K562 (cell line): ENCODE data around the gene GGACT. TPM values are rescaled to one million over a fixed set of nuclear protein-coding genes. Genes with fewer than 3 reads are reported as not detected.

Experiments used
- ATAC-seq: fragments of 200-7000 bp; cut with Tn5 transposase; 3 replicates; pipeline ENCODE4 v1.9.1; 2020; ENCODE audit warnings: moderate library complexity
- BruUV-seq: library from RNA; stranded (reverse); fragments of 400-500 nt; replicated peaks from 2 replicates; lab custom pipeline; 2021; lab: Mats Ljungman, UMichigan
- CTCF ChIA-PET: fragments of 300-600 bp; formaldehyde crosslinking; extraction: SDS; loops from one replicate; lab custom pipeline; 2021; ENCODE audit warnings: low intra/inter-chr PET ratio; lab: Yijun Ruan, JAX
- POLR2A ChIA-PET: fragments of 300-600, 350-650 bp; sonication (Branson Sonifier 250); formaldehyde crosslinking; extraction: SDS; loops from one replicate; lab custom pipeline; 2021; ENCODE audit warnings: antibody characterized with exemption, inconsistent platforms; lab: Yijun Ruan, JAX
- DNase-seq, 4 experiments: peaks; one replicate each; pipeline versions ENCODE4 v3.0.0 to v3.0.0-alpha.2; 2011 to 2018; ENCODE audit warnings: low spot score in 3 of 4, mixed read lengths in 3 of 4; ENCODE audit errors: extremely low read depth in 1 of 4
- FAIRE-seq: peaks from 2 replicates; lab custom pipeline; 2011; peaks lifted over from hg19 to GRCh38; lab: Jason Lieb, UNC
- H2AFZ ChIP-seq: 2 replicates; pipeline ENCODE4 v1.6.0; 2011; ENCODE audit warnings: low read depth, low read length, control low read depth, inconsistent platforms
- H3K27ac ChIP-seq: fragments of 200-600 bp; 3 replicates; pipeline ENCODE4 v1.8.0; 2011; ENCODE audit warnings: low read depth, mild to moderate bottlenecking, control low read depth, inconsistent platforms, low read length, moderate library complexity, mixed read lengths; ENCODE audit errors: extremely low read depth
- H3K27me3 ChIP-seq, 2 experiments: fragments of 300-600 bp in 1 of 2; 2 replicates in 1 of 2; 3 replicates in 1 of 2; pipeline versions ENCODE4 v1.6.0 to v1.8.0; 2011; ENCODE audit warnings: inconsistent platforms in 2 of 2, low read length in 2 of 2, mild to moderate bottlenecking in 1 of 2, mixed read lengths in 1 of 2, moderate library complexity in 1 of 2; ENCODE audit not compliant: control insufficient read depth in 2 of 2, insufficient read depth in 2 of 2
- H3K36me3 ChIP-seq: fragments of 300-600 bp; 3 replicates; pipeline ENCODE4 v1.8.0; 2011; ENCODE audit warnings: mild to moderate bottlenecking, low read length, inconsistent platforms; ENCODE audit not compliant: control insufficient read depth, insufficient read depth
- H3K4me1 ChIP-seq, 2 experiments: fragments of 200-600 bp in 1 of 2; replicated peaks in 1 of 2; 2 replicates in 1 of 2; 3 replicates in 1 of 2; pipeline versions ENCODE4 v1.5.1 to v1.8.0; 2011; ENCODE audit warnings: inconsistent platforms in 2 of 2, low read length in 2 of 2, mild to moderate bottlenecking in 1 of 2, mixed read lengths in 1 of 2, moderate library complexity in 1 of 2; ENCODE audit not compliant: control insufficient read depth in 2 of 2, insufficient read depth in 2 of 2
- H3K4me2 ChIP-seq: 2 replicates; pipeline ENCODE4 v1.6.1; 2011; ENCODE audit warnings: low read length, control low read depth, inconsistent platforms, mixed read lengths; ENCODE audit not compliant: insufficient read depth
- H3K4me3 ChIP-seq: fragments of 200-600 bp; sonication (generic), shearing (Covaris generic); 2 replicates; pipeline ENCODE4 v1.5.1; 2016; ENCODE audit warnings: control low read depth, inconsistent platforms
- H3K79me2 ChIP-seq: fragments of 200-600 bp; 3 replicates; pipeline ENCODE4 v1.8.0; 2011; ENCODE audit warnings: low read length, inconsistent platforms; ENCODE audit not compliant: control insufficient read depth, insufficient read depth
- H3K9ac ChIP-seq, 2 experiments: 2 replicates each; pipeline versions ENCODE4 v1.6.0 to v1.6.1; 2011; ENCODE audit warnings: low read depth in 2 of 2, low read length in 2 of 2, control low read depth in 1 of 2, inconsistent platforms in 1 of 2, mild to moderate bottlenecking in 1 of 2, mixed read lengths in 1 of 2; ENCODE audit not compliant: insufficient read depth in 1 of 2
- H3K9me1 ChIP-seq: one replicate; pipeline ENCODE4 v1.6.0; 2011; ENCODE audit warnings: inconsistent platforms, mild to moderate bottlenecking, low read length, moderate library complexity; ENCODE audit not compliant: control insufficient read depth, insufficient read depth
- H3K9me3 ChIP-seq: replicated peaks from 2 replicates; pipeline ENCODE4 v1.5.1; 2011; ENCODE audit warnings: low read depth, low read length, inconsistent platforms; ENCODE audit not compliant: control insufficient read depth, insufficient read depth
- H4K20me1 ChIP-seq: replicated peaks from 2 replicates; pipeline ENCODE4 v1.6.1; 2011; ENCODE audit warnings: low read length, inconsistent platforms, mixed read lengths; ENCODE audit not compliant: control insufficient read depth, insufficient read depth
- ELF4 ChIP-seq: fragments of 450-650 bp; formaldehyde crosslinking; IDR thresholded peaks from 2 replicates; pipeline ENCODE4 v1.4.0; 2022; ENCODE audit warnings: missing genetic modification characterization
- PML ChIP-seq: IDR thresholded peaks from 2 replicates; pipeline ENCODE4 v1.6.1; 2012; ENCODE audit warnings: low read length, inconsistent platforms
- ZC3H8 ChIP-seq: fragments of 450-650 bp; IDR thresholded peaks from 2 replicates; pipeline ENCODE4 v1.6.1; 2017
- ZNF518B ChIP-seq: fragments of 250-450 bp; sonication (Bioruptor Pico); IDR thresholded peaks from 2 replicates; pipeline ENCODE4 v1.5.0; 2021; ENCODE audit warnings: mild to moderate bottlenecking, moderate library complexity
- ZNF696 ChIP-seq: fragments of 250-450 bp; sonication (Bioruptor Pico); conservative IDR thresholded peaks from 2 replicates; pipeline ENCODE4 v1.4.0; 2020; ENCODE audit warnings: mild to moderate bottlenecking, moderate library complexity
- ZNF778 ChIP-seq: fragments of 450-650 bp; formaldehyde crosslinking; IDR thresholded peaks from 2 replicates; pipeline ENCODE4 v1.4.0; 2020; ENCODE audit warnings: mild to moderate bottlenecking, moderate library complexity
- WGBS: fragments of 100-300 bp; shearing (Covaris generic); methylation state at CpG from one replicate; pipeline ENCODE4 v1.1.6; 2016; ENCODE audit warnings: low coverage, mixed read lengths; ENCODE audit not compliant: insufficient coverage; ENCODE audit errors: missing lambda C conversion rate; 5-methylcytosine and 5-hydroxymethylcytosine counted together
- in situ Hi-C: fragments of 300-500 bp; cut with MboI; formaldehyde crosslinking; loops from 4 replicates; pipeline ENCODE4 v1.15.0; 2018; ENCODE audit warnings: inconsistent platforms, mixed read lengths
- intact Hi-C: fragments of 100-400 bp; cut with micrococcal nuclease; formaldehyde crosslinking; loops from 2 replicates; pipeline ENCODE4 v1.14.2; 2022
- polyA plus RNA-seq, 8 experiments: library from polyadenylated mRNA; depleted of rRNA in 4 of 8; stranded (reverse) in 5 of 8; unstranded in 3 of 8; fragments of >200 nt; fragmentation: Nextera tagmentation in 2 of 8; fragmentation: Illumina TruSeq in 1 of 8; extraction: Ambion mirVana in 2 of 8; extraction: Trizol in 1 of 8; gene quantifications; 2 replicates each; pipeline versions ENCODE4 v1.2.1 to v1.2.3, GENCODE V29; 2011 to 2014; ENCODE audit warnings: inconsistent platforms in 1 of 8, missing spikeins in 1 of 8
- total RNA-seq, 7 experiments: library from RNA; depleted of rRNA in 6 of 7; stranded (reverse); fragments of >200 nt in 6 of 7; fragmentation: Illumina TruSeq in 2 of 7; extraction: Trizol in 2 of 7; gene quantifications; 2 replicates each; pipeline versions ENCODE4 v1.2.1 to v1.2.3, GENCODE V29; 2011 to 2021; ENCODE audit warnings: low replicate concordance in 1 of 7

The GGACT gene
- total and polyA plus RNA-seq, 9 of the 15 experiments (the other 6 are each of a cell fraction or from before 2014, with no cell fraction given), result 0.20 to 3.2 (median 1.7) TPM

GRCh38 chr13:100541897-100542825, 46.4 kb downstream of the GGACT start:
- FAIRE-seq, result no peak
- H3K9me1 ChIP-seq, result no peaks in the 10 kb centered on the region
- TF ChIP-seq ZC3H8, result no peak
- TF ChIP-seq ELF4, result no peak
- TF ChIP-seq ZNF696 (CRISPR knock-in tag), result no peak
- TF ChIP-seq ZNF518B (CRISPR knock-in tag), result no peak
- no peak for TF ChIP-seq ZNF778 (CRISPR knock-in tag)
- no peak for TF ChIP-seq PML
- TF ChIP-seq, all 486 proteins: peak for 0
- H3K79me2 ChIP-seq, result no peaks in the 10 kb centered on the region
- H3K27me3 ChIP-seq, result peaks cover 0 to 11% of the 10 kb centered on the region in 2 experiments; a peak in 2 of 5 replicates
- no peaks in the 10 kb centered on the region for H3K36me3 ChIP-seq
- in situ Hi-C loops, result loop anchor here (25.0 kb wide), 1 partner anchor 880 kb away; no protein-coding TSS in a partner anchor
- ChIA-PET CTCF (no interaction called here), POLR2A (no interaction called here)
- H3K27ac ChIP-seq, result no peak overlapping the region
- DNase-seq (no peak), ATAC-seq (no peak)
- H2AFZ ChIP-seq, result no peak overlapping the region
- intact Hi-C loops, result loop anchor here (1.0 kb wide), 1 partner anchor 642 kb away; no protein-coding TSS in a partner anchor
- peaks cover 0 to 3% of the 10 kb centered on the region in 2 experiments; a peak in 2 of 5 replicates for H3K4me1 ChIP-seq
- BruUV-seq, result no TSS peak
- H4K20me1 ChIP-seq, result 0 out of 2 replicates have a peak, but pooled peaks cover 3% of the 10 kb centered on the region
- H3K4me3 ChIP-seq, result no peak overlapping the region
- H3K9me3 ChIP-seq, result no peaks in the 10 kb centered on the region
- no peak overlapping the region for H3K4me2 ChIP-seq
- WGBS, result 29% methylated on average over 15 of the region's 18 CpGs
- no peak overlapping the region for H3K9ac ChIP-seq
